Measurements from ENCODE around the gene PDXP.
"Not testable (repeated sequence)": the region's sequence is repeated elsewhere in the genome, so short reads cannot be mapped to it uniquely, and the experiment has no call there.

The PDXP gene

DNA sequence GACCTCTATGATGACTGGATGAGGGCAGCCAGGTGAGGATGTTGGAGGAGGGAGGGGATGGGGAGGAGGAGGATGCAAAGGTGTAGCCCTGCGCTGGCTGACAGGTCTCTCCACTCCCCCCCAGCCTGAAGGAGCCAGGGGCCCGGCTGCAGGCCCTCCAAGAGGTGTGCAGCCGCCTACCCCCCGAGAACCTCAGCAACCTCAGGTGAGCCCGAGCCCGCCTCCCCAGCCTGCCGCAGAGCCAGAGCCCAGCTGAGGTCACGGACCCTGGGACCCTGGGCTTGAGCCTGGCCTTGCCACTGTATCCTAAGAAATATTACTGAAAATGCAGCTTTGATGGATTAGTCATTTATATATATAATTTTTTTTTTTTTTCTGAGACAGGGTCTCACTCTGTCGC lies 11.2 kb upstream of the PDXP start:
- no peak for DNase-seq (ENCODE audit: low read depth, low spot score)

DNA sequence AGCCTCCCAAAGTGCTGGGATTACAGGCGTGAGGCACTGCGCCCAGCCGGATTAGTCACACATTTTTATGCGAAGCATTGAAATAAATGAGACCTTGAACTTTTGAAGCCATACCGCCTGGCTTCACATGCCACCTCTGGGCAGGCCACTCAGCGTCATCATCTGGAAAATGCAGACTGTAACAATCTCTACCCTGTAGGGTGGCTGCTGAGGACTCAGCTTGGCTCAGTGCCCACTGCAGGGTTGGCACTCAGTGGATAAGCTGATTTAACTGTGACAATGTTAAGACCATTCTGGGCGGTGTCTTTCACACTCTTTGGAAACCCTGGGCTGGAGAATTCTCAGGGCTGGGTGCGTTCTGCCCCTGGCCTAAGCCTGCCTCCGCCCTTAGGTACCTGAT lies 10.6 kb upstream of the PDXP start:
- no peak for DNase-seq (ENCODE audit: low read depth, low spot score)

DNA sequence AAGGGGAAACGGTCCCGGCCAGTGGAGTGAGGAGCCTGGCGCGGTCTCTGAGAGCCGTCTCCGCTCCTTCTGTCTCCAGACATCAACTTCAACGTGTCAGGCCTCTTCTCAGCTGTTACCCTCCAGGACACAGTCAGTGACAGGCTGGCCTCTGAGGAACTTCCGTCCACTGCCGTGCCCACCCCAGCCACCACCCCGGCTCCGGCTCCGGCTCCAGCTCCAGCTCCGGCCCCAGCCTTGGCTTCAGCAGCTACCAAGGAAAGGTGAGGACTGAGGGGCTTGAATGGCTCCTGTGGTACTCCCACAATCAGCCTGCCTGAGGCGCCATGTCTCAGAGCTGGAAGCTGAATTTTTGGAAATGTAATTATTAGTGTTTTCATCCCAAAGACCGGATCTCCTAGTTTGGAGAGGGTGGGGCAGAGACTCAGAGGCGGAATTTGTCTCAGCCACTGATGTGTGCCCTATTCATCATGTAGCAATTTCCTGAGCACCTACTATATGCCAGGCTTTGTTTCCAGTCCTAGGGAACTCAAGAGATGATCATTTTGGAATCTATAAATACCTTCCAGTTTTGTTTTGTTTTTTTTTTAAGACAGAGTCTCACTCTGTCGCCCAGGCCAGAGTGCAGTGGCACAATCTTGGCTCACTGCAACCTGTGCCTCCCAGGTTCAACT lies 7.9 kb upstream of the PDXP start:
- DNase-seq (ENCODE audit: low read depth, low spot score), result no peak

DNA sequence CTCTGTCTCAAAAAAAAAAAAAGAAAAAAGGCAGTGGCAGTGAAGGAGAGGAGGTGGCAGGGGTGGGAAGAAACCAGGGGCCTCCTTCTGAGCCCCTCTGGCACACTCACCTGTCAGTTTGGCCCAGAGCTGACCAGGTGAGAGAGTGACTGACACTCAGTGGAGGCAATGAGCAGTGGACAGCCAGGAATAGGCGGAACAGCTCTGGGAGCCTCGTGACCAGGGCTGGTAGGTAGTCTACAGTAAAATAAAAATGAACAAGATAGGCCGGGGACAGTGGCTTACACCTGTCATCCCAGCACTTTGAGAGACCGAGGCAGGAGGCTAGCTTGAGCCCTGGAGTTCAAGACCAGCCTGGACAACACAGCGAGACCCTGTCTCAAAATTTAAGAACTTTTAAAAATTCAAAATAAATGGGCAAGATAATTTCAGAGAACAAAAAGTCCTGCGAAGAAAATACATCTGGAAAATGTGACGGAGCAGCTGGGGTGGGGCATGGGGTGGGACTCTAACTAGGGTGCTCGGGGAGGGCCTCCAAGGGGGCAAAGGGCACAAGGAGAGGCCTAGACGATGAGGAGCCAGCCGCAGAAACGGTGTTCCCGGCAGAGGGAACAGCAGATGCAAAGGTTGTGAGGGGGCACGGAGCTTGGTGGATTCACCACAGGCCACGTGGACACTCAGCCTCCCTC lies 3.8 kb upstream of the PDXP start:
- DNase-seq (ENCODE audit: low read depth, low spot score), result no peak

DNA sequence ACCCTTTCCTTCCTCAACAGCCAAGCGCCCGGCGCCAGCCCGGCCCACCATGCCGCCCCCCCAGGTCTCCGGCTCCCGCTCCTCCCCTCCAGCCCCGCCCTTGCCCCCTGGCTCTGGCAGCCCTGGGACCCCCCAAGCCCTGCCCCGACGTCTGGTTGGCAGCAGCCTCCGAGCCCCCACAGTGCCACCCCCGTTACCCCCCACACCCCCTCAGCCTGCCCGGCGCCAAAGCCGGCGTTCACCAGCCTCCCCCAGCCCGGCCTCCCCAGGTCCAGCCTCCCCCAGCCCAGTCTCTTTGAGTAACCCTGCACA lies 3.3 kb upstream of the PDXP start:
- DNase-seq (ENCODE audit: low read depth, low spot score), result no peak

DNA sequence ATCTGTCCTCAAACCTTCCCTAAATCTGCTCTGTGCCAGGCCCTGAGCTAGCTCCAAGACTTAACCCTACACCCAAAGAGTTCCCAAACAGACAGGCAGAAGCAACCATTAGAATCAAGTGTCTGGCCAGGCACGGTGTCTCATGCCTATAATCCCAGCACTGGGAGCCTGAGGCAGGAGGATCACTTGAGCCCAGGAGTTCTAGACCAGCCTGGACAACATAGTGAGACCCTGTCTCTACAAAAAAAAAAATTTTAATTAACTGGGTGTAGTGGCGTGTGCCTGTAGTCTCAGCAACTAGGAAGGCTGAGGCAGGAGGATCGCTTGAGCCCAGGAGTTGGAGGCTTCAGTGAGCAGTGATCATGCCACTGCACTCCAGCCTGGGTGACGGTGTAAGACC lies 1.9 kb upstream of the PDXP start:
- not testable (repeated sequence) for DNase-seq (ENCODE audit: low read depth, low spot score)

DNA sequence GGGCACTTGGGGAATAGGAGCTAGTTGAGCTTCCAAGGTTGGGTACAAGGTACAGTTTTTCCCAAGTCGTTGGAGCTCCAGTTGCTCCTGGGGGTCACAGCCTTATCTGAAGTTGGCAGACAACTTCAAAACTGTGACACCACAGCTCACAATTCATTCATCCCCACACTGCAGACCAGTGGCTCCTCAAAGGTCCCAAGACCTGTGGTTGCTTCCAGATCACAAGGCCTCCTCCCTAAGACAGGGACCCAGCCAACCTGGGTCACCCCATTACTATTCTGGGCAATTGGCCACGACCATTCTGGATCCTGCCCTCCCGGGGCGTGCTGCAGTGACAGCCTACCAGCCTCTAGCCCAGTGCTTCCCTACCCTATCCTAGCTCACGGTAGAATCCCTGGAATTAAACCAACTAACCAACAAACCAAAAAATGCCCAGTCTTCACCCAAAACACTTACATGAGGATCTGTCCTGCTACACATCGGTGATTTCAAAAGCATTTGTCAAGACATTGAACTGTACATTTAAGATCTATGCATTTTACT lies 862 bp upstream of the PDXP start:
- no peak for DNase-seq (ENCODE audit: low read depth, low spot score)

DNA sequence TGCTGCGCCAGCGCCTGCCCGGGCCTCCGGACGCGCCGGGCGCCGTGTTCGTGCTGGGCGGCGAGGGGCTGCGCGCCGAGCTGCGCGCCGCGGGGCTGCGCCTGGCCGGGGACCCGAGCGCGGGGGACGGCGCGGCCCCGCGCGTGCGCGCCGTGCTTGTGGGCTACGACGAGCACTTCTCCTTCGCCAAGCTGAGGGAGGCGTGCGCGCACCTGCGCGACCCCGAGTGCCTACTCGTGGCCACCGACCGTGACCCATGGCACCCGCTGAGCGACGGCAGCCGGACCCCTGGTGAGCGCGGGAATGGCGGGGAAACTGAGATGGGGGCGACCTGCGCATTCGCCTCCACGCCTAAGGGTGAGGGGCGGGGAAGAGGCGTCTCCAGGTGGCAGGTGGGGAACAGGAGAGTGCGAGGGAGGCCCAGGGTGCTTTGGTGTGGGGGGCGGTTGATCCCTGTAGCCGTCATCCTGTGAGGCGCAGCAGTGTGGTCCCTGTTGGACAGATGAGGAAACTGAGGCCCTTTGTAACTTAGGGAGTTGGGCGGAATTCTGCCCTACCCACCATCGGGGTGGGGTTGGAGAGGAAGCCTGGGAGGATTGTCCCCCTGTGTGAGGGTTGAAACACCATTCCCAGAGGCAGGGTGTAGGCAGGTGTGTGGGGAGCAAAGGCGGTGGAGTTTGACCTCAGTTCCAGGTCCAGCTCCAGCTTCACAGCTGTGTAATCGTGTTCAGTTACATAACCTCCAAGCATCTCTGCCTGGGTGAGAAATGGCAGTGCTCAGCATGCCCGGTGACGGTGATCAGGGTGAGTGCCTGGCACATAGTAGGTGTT lies 758 bp downstream of the PDXP start:
- DNase-seq (ENCODE audit: low read depth, low spot score), result no peak

DNA sequence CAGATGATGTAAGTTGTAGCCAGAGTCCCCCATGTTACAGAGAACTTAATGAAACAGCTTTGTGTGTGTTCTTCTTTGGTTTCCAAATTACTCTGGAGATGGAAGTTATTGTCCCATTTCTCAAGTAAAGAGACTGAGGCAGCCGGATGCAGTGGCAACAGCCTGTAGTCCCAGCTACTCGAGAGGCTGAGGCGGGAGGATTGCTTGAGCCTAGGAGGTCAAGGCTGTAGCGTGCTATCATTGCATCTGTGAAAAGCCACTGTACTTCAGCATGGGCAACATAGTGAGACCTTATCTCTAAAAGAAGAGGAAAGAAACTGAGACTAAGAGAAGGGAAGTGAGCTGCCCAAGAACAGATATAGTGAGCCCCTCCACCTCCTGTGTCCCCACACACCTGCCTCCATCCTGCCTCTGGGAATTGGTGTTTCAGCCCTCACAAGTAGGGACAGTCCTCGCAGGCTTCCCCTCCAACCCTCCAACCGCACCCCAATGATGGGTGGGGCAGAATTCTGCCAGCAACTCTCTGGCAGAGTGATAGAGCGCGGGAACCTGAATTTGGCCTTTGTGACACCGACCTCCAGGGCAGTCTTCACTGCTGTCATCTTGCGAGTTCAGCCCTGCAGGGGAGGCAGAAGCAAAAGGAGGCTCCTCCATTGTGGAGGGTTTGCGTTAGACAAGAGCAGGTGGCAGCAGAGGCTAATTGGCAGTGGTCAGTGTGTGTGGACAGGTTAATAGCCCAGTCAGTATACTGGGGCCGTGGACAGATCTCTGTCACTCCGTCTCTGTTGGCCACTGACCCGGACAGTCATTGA lies 1.6 kb downstream of the PDXP start:
- no peak for DNase-seq (ENCODE audit: low read depth, low spot score)

DNA sequence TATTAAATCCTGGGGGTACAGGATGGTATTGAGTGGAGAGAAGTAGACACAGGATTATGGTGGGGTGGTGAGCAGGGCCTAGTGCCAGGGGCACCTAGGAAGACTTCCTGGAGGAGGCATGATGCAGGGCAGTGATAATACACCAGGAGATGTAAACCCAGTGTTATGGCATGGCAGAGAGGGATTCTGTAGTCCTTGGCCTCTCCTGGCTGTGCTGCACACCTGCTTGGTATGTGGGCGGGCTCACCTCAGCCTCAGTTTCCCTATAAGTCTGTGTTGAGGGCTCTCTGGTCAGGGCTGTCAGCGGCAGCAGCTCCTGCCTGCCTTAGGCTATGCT lies 2.2 kb downstream of the PDXP start:
- no peak for DNase-seq (ENCODE audit: low read depth, low spot score)

DNA sequence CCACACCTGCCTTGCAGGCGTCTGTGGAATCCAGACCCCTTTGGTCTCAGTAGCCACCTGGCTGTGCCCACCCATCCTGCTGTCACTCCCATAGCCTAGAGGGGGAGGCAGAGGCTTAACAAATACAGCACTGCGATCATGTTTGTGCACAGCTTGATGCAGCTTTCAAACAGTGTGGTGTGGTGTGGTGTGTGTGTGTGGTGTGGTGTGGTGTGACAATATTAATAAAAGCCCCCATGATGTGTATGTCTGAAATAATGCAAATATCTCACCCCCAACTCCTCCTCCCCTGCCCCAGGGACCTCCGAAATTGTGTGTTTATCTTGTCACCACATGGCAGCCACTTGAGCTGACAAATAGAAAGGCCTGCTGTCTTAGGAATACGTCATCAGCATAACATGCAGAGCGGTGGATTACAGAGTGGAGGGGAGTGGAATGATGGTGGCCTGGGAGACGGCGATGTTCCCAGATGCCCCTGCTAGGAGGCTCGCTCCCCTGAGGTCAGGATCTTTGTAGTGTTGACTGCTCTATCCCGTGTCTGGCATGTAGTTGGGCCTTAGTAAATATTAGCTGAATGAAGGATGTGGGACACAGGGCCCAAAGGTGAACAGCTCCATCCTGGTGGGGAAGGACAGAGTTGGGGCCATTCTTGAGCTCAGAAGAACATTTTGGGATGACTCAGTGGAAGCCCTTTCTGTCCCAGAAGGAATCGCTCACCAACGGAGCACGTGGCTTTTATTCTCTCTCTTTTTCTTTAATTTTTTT lies 2.8 kb downstream of the PDXP start:
- DNase-seq (ENCODE audit: low read depth, low spot score), result no peak

DNA sequence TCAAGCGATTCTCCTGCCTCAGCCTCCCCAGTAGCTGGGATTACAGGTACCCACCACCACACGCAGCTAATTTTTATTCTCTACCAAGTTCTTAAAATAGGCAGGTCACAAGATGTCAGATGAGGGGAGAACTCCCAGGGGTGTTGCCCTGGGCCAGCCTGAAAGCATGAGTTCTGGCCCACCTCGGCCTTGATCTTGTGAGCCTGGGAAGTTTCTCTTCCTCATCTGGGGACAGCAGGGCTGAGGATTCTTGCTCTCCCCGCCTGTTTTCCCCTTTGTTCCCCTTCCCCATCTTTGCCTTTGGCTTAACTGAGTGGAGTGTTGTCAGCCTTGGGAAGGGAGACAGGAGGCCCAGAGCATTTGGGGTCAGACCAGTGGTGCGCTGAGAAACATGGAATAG lies 3.5 kb downstream of the PDXP start:
- DNase-seq (ENCODE audit: low read depth, low spot score), result no peak

DNA sequence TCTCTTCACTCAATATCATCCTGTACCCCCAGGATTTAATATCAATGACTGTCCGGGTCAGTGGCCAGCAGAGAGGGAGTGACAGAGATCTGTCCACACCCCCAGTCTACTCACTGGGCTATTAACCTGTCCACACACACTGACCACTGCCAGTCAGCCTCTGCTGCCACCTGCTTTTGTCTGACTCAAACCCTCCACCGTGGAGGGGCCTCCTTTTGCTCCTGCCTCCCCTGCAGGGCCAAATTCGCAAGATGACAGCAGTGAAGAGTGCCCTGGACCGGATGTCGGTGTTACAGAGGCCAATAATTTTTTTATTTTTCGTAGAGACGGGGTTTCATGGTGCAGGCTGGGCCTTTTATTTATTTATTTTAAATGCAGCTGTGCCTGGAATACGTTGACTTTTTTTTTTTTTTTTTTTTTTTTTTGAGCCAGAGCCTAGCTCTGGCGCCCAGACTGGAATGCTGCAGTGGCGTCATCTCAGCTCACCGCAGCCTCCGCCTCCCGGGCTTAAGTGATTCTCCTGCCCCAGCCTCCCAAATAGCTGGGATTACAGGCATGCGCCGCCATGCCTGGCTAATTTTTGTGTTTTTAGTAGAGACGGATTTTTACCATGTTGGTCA lies 5.1 kb downstream of the PDXP start:
- DNase-seq (ENCODE audit: low read depth, low spot score), result no peak

DNA sequence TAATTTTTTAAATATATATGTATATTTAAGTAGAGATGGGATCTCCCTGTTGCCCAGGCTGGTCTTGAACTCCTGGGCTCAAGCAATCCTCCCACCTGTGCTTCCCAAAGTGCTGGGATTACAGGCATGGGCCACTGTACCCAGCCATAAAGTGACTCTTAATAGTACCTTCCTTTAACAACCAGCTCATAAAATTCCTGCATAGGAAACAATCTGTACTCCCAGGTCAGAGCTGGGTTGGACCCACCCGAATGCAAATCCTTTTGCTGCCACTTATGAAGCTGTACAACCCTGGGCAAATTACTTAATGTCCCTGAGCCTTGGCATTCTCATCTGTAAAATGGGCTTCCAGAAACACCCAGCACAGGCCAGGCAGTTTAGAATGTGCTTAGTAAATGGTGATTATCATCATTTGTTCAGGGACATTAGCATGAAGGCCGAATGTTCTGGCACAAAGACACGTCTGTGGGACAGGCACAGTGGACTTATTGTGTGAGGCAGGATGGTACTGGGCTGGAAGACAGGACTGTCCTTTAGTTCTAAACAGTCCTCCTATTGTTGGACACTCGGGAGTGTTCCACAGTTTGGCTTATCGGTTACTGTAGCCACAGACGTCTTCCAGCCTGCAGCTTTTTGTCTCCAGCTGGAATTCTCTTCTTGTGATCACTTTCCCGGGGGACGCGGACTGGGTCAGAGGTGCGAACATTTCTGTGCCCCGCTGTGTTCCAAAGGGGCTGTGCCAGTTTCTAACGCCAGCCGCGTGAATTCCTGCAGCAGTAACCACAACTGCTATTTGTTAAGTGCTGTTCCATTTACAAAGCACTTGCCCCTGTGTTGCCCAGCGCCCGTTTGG lies 6.0 kb downstream of the PDXP start:
- DNase-seq (ENCODE audit: low read depth, low spot score), result no peak

DNA sequence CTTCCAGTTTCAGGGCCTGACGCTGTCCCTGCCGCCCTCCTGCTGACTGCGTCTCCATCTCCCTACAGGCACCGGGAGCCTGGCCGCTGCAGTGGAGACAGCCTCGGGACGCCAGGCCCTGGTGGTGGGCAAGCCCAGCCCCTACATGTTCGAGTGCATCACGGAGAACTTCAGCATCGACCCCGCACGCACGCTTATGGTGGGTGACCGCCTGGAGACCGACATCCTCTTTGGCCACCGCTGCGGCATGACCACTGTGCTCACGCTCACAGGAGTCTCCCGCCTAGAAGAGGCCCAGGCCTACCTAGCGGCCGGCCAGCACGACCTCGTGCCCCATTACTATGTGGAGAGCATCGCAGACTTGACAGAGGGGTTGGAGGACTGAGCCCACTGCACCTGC lies 7.0 kb downstream of the PDXP start:
- DNase-seq (ENCODE audit: low read depth, low spot score), result no peak

DNA sequence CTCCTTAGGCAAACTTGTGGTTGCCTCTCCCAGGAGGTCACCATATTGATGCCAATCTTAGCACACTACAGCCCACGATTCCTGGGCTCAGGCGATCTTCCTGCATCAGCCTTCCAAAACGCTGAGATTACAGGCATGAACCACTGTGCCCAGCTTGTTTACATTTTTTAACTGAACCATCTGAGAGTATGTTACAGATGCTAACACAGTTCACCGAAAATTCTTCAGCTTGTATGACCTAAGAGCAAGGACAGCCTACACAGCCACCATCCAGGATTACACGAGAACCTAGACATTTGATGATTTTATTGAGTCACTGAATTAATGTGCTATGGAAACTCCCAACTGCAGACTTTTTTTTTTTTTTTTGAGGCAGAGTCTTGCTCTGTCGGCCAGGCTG lies 11.1 kb downstream of the PDXP start:
- no peak for DNase-seq (ENCODE audit: low read depth, low spot score)

DNA sequence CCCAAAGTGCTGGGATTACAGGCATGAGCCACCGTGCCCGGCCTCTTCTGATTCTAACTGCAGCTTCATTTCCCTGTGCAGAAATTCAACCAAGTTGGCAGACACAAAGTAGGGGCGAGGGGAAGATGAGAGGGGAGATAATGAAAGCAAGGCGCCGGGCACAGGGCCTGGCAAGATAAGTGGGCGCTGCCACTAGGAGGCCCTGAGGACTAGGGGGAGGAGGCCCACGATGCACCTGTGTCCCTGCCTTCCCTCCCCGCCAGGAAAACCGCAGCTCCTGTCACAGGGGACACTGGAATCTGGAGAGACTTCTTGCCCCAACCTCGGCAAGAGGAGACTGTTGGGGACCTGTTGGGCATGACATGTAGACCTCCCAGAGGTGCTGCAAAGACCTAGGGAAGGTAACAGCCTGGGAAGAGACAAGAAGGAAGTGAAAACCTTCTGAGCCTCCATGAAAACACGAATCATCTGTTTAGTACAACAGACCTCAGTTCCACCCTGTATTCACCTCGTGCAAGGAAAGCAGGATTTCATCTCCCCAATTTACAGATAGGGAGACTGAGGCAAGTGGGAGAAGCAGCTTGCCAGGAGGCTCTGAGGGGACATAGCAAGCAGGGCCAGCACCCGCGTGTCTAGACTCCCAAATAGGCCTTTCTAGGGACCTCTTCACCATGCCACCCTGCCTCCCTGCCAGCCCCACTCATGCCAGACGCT lies 13.8 kb downstream of the PDXP start:
- DNase-seq (ENCODE audit: low read depth, low spot score), result no peak

DNA sequence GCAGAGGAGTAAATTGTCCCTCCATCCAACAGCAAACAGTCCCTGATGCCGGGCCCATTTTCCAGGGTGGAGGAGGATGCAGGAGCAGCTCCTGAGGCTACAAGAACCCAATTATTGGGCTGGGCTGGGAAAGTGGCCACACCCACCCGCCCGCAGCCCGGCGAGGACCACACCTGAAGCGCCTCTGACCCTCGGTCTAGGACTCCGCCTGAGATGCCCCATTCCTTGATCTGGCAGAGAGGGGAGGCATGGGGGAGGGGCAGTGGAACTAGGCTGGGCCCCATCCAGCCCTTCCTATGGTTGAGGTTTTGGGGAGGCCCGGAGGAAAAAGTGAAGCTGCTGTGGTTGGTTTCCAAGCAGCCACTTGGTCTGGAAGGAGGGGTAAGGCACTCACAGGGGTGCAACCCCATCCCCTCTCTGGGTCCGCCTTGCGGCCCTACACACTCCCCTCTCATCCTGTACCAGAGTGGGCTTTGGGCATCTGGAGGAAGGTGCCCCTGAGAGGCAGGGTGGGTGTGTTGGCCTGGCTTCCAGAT lies 14.5 kb downstream of the PDXP start:
- no peak for DNase-seq (ENCODE audit: low read depth, low spot score)

DNA sequence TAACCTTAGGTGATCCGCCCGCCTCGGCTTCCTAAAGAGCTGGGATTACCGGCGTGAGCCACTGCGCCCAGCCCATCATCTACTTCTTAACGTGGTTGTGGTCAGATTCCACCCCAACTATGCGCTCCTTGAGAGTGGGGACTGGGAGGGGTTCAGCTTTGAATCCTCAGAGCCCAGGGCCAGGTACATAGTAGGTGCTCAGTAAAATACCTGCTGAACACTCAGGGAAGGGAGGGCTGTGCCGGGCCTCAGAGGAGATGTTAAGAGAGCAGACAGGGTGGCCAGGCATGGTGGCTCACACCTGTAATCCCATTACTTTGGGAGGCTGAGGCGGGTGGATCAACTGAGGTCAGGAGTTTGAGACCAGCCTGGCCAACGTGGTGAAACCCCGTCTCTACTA lies 15.7 kb downstream of the PDXP start:
- DNase-seq (ENCODE audit: low read depth, low spot score), result no peak

All from smooth muscle cell of the brain vasculature (primary cell).